ENCODE results near the gene AQR.

DNA sequence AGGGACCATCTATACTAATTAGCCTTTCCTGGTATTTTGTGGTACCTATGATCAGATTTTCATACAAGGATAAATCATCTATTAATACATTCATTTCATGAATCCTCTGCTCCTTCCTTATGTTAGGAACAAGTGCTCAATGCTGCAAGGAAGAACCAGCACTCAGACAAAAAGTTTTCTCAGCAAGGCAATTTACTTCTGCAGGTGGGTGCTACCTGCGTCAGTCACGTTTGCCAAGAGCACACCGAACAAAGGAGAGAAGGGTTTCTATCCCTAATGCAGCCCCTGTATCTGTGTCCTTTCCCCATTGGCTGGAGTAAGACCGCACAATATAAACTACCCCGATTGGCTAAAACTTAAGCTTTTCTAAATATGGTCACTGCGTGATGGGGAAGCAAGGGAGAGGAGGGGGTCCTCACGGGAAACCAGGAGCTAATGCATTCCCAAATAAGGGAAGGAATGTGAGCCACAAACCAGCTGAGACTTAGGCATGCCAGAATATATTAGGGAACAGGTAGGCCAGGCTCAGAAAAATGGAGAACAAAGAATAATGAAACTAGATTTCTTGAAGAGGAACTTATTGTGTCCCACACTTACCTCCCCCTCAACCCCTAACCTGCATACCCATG lies 76.5 kb downstream of the AQR start:
- TF ChIP-seq, protein P1, sequence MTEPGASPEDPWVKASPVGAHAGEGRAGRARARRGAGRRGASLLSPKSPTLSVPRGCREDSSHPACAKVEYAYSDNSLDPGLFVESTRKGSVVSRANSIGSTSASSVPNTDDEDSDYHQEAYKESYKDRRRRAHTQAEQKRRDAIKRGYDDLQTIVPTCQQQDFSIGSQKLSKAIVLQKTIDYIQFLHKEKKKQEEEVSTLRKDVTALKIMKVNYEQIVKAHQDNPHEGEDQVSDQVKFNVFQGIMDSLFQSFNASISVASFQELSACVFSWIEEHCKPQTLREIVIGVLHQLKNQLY (CRISPR knock-in tag; IDR thresholded peaks at IDR 0.05), result no peak
- TF ChIP-seq TCF7 (CRISPR knock-in tag; IDR thresholded peaks at IDR 0.05; ENCODE audit: low read depth) (no peak), JUN (CRISPR knock-in tag; IDR thresholded peaks at IDR 0.05) (no peak), CREB1 (CRISPR knock-in tag; IDR thresholded peaks at IDR 0.05) (no peak), FOXP1 (CRISPR knock-in tag; IDR thresholded peaks at IDR 0.05; ENCODE audit: borderline replicate concordance) (no peak)
- TF ChIP-seq, protein P2, sequence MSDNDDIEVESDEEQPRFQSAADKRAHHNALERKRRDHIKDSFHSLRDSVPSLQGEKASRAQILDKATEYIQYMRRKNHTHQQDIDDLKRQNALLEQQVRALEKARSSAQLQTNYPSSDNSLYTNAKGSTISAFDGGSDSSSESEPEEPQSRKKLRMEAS (CRISPR knock-in tag; IDR thresholded peaks at IDR 0.05), result no peak
- TF ChIP-seq, protein P3, sequence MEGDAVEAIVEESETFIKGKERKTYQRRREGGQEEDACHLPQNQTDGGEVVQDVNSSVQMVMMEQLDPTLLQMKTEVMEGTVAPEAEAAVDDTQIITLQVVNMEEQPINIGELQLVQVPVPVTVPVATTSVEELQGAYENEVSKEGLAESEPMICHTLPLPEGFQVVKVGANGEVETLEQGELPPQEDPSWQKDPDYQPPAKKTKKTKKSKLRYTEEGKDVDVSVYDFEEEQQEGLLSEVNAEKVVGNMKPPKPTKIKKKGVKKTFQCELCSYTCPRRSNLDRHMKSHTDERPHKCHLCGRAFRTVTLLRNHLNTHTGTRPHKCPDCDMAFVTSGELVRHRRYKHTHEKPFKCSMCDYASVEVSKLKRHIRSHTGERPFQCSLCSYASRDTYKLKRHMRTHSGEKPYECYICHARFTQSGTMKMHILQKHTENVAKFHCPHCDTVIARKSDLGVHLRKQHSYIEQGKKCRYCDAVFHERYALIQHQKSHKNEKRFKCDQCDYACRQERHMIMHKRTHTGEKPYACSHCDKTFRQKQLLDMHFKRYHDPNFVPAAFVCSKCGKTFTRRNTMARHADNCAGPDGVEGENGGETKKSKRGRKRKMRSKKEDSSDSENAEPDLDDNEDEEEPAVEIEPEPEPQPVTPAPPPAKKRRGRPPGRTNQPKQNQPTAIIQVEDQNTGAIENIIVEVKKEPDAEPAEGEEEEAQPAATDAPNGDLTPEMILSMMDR (IDR thresholded peaks at IDR 0.05), result no peak
- TF ChIP-seq, protein P4, sequence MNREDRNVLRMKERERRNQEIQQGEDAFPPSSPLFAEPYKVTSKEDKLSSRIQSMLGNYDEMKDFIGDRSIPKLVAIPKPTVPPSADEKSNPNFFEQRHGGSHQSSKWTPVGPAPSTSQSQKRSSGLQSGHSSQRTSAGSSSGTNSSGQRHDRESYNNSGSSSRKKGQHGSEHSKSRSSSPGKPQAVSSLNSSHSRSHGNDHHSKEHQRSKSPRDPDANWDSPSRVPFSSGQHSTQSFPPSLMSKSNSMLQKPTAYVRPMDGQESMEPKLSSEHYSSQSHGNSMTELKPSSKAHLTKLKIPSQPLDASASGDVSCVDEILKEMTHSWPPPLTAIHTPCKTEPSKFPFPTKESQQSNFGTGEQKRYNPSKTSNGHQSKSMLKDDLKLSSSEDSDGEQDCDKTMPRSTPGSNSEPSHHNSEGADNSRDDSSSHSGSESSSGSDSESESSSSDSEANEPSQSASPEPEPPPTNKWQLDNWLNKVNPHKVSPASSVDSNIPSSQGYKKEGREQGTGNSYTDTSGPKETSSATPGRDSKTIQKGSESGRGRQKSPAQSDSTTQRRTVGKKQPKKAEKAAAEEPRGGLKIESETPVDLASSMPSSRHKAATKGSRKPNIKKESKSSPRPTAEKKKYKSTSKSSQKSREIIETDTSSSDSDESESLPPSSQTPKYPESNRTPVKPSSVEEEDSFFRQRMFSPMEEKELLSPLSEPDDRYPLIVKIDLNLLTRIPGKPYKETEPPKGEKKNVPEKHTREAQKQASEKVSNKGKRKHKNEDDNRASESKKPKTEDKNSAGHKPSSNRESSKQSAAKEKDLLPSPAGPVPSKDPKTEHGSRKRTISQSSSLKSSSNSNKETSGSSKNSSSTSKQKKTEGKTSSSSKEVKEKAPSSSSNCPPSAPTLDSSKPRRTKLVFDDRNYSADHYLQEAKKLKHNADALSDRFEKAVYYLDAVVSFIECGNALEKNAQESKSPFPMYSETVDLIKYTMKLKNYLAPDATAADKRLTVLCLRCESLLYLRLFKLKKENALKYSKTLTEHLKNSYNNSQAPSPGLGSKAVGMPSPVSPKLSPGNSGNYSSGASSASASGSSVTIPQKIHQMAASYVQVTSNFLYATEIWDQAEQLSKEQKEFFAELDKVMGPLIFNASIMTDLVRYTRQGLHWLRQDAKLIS (CRISPR knock-in tag; IDR thresholded peaks at IDR 0.05; ENCODE audit: borderline replicate concordance), result no peak

Data from WTC11 (cell line).